DOHH2 (cell line): Measurements from ENCODE around the gene TMEM119.
"Not testable (repeated sequence)": the region's sequence is repeated elsewhere in the genome, so short reads cannot be mapped to it uniquely, and the experiment has no call there.

Experiments used
- H3F3A ChIP-seq: fragments of 200-600 bp; sonication (generic), shearing (Covaris generic); 2 replicates; pipeline ENCODE4 v1.6.0; 2016; ENCODE audit warnings: antibody characterized with exemption, mild to moderate bottlenecking; ENCODE audit not compliant: control insufficient read depth, insufficient read depth
- H3K27ac ChIP-seq: fragments of 200-600 bp; sonication (generic); 2 replicates; pipeline ENCODE4 v1.5.1; 2014; ENCODE audit warnings: low read depth, mild to moderate bottlenecking, low read length, moderate library complexity
- H3K27me3 ChIP-seq: fragments of 200-600 bp; sonication (generic); 2 replicates; pipeline ENCODE4 v1.6.1; 2014; ENCODE audit warnings: mild to moderate bottlenecking, low read length, mixed read lengths; ENCODE audit not compliant: control insufficient read depth
- H3K36me3 ChIP-seq: fragments of 200-600 bp; sonication (generic); 2 replicates; pipeline ENCODE4 v1.6.1; 2014; ENCODE audit warnings: mild to moderate bottlenecking, low read length, moderate library complexity, mixed read lengths; ENCODE audit not compliant: control insufficient read depth
- H3K4me1 ChIP-seq: fragments of 200-600 bp; sonication (generic); 2 replicates; pipeline ENCODE4 v1.6.1; 2014; ENCODE audit warnings: mild to moderate bottlenecking, low read length, mixed read lengths; ENCODE audit not compliant: control insufficient read depth
- H3K4me2 ChIP-seq: fragments of 200-600 bp; sonication (generic); 2 replicates; pipeline ENCODE4 v1.6.0; 2014; ENCODE audit warnings: mild to moderate bottlenecking, low read length, moderate library complexity
- H3K4me3 ChIP-seq: fragments of 200-600 bp; sonication (generic); 2 replicates; pipeline ENCODE4 v1.5.1; 2014; ENCODE audit warnings: mild to moderate bottlenecking, low read length, mixed read lengths
- H3K79me2 ChIP-seq: fragments of 200-600 bp; sonication (generic); 2 replicates; pipeline ENCODE4 v1.6.1; 2014; ENCODE audit warnings: mild to moderate bottlenecking, low read length, mixed read lengths; ENCODE audit not compliant: control insufficient read depth
- H3K9me2 ChIP-seq: fragments of 200-600 bp; sonication (generic); replicated peaks from 2 replicates; pipeline ENCODE4 v1.6.1; 2014; ENCODE audit warnings: mild to moderate bottlenecking, low read length, mixed read lengths; ENCODE audit not compliant: control insufficient read depth
- H3K9me3 ChIP-seq: fragments of 200-600 bp; sonication (generic); 2 replicates; pipeline ENCODE4 v1.6.1; 2014; ENCODE audit warnings: antibody characterized with exemption, low read length, mixed read lengths; ENCODE audit not compliant: control insufficient read depth, insufficient read depth
- H4K20me1 ChIP-seq: fragments of 200-600 bp; sonication (generic); 2 replicates; pipeline ENCODE4 v1.6.0; 2014; ENCODE audit warnings: low read depth, mild to moderate bottlenecking, antibody characterized with exemption, low read length, moderate library complexity; ENCODE audit not compliant: control insufficient read depth, insufficient read depth
- CTCF ChIP-seq: fragments of 200-600 bp; sonication (generic); IDR thresholded peaks from one replicate; pipeline ENCODE4 v1.5.1; 2014; ENCODE audit warnings: antibody characterized with exemption, mild to moderate bottlenecking, low read depth, low read length; ENCODE audit not compliant: poor library complexity, severe bottlenecking
- EZH2phosphoT487 ChIP-seq: fragments of 200-600 bp; sonication (generic); IDR thresholded peaks from 2 replicates; pipeline ENCODE4 v1.6.1; 2017; ENCODE audit warnings: borderline replicate concordance, mild to moderate bottlenecking, antibody characterized with exemption, low read length, moderate library complexity, mixed read lengths

TMEM119 gene

GRCh38 chr12:108633534-108634248 is 35.8 kb upstream of the TMEM119 start, which contains the start of gene SELPLG:
TSS of gene SELPLG (minus strand) at chr12:108633894. CDS start at chr12:108624307, 9,587 bp downstream.
- Histone ChIP-seq H3K4me1 (peaks cover 83% of the 10 kb centered on the region), H3F3A (peaks cover 32% of the 10 kb centered on the region), H3K4me3 (peak within 1 kb of the TSS; percentile 54), H3K27me3 (peaks cover 2% of the 10 kb centered on the region), H4K20me1 (no peaks in the 10 kb centered on the region), H3K4me2 (peak within 1 kb of the TSS; percentile 69), H3K9me3 (no peaks in the 10 kb centered on the region), H3K27ac (peak within 1 kb of the TSS; percentile 90), H3K79me2 (no peaks in the 10 kb centered on the region), H3K36me3 (no peaks in the 10 kb centered on the region), H3K9me2 (no peaks in the 10 kb centered on the region)
- peak; percentile 51 for TF ChIP-seq CTCF
- no peak for TF ChIP-seq EZH2phosphoT487

- Histone ChIP-seq H3K9me2 (no peaks in the 10 kb centered on the region), H3K36me3 (no peaks in the 10 kb centered on the region), H3K4me3 (peak overlapping the region; percentile 54), H3F3A (peaks cover 32% of the 10 kb centered on the region), H4K20me1 (no peaks in the 10 kb centered on the region), H3K9me3 (no peaks in the 10 kb centered on the region), H3K4me1 (peaks cover 83% of the 10 kb centered on the region), H3K27me3 (0 out of 2 replicates have a peak, but pooled peaks cover 3% of the 10 kb centered on the region), H3K4me2 (peak overlapping the region; percentile 69), H3K79me2 (no peaks in the 10 kb centered on the region), H3K27ac (peak overlapping the region; percentile 90)
- TF ChIP-seq CTCF (no peak), EZH2phosphoT487 (no peak)
These were observed 35.2 kb upstream of the TMEM119 start for GRCh38 chr12:108633081-108633533.

DNA sequence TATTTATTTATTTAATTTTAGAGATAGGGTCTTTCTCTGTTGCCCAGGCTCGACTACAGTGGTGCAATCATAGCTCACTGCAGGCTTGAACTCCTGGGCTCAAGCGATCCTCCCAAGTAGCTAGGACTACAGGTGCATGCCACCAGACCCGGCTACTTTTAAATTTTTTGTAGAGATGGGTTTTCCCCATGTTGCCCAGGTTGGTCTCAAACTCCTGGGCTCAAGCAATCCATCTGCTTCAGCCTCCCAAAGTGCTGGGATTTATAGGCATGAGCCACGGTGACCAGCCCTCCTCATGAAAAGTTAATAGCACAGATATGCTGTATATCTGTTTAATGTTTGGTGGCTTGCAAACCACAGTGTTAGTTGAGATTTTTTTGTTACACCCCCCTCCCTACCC is 33.4 kb upstream of the TMEM119 start:
- H3K4me2 ChIP-seq, H3K79me2 ChIP-seq, H3K4me3 ChIP-seq, H3K9me2 ChIP-seq, H3K27me3 ChIP-seq, H4K20me1 ChIP-seq, H3K36me3 ChIP-seq, H3K27ac ChIP-seq, H3K9me3 ChIP-seq: not testable (repeated sequence)
- Histone ChIP-seq H3K4me1 (peaks cover 67% of the 10 kb centered on the region), H3F3A (peaks cover 26% of the 10 kb centered on the region)

GRCh38 chr12:108630481-108631207 is 32.8 kb upstream of the TMEM119 start:
- Histone ChIP-seq H3K36me3 (no peaks in the 10 kb centered on the region), H3F3A (peaks cover 20% of the 10 kb centered on the region), H3K9me3 (no peaks in the 10 kb centered on the region), H4K20me1 (no peaks in the 10 kb centered on the region), H3K4me1 (peaks cover 61% of the 10 kb centered on the region), H3K79me2 (no peaks in the 10 kb centered on the region), H3K4me2 (no peak overlapping the region), H3K27me3 (0 out of 2 replicates have a peak, but pooled peaks cover 3% of the 10 kb centered on the region), H3K27ac (no peak overlapping the region), H3K9me2 (no peaks in the 10 kb centered on the region), H3K4me3 (no peak overlapping the region)
- no peak for TF ChIP-seq EZH2phosphoT487
- no peak for TF ChIP-seq CTCF
